Thyroid gland (tissue), 4 donors: ENCODE measurements around the gene PPP1R8.
"Not testable (repeated sequence)": the region's sequence is repeated elsewhere in the genome, so short reads cannot be mapped to it uniquely, and the experiment has no call there.

Experiments
- POLR2A ChIP-seq, 2 donors: fragments of 450-650 bp; IDR thresholded peaks; one replicate each; pipeline ENCODE4 v1.6.1; 2017; ENCODE audit warnings: antibody characterized with exemption in 2 of 2, mild to moderate bottlenecking in 2 of 2, moderate library complexity in 1 of 2
- TF ChIP-seq, protein P1 (sequence below), 6 experiments: fragments of 200-600 bp in 3 of 6; fragments of 450-650 bp in 3 of 6; sonication (generic) in 3 of 6; IDR thresholded peaks; one replicate each; pipeline ENCODE4 v1.5.1; 2016 to 2019; ENCODE audit warnings: antibody characterized with exemption in 6 of 6, mild to moderate bottlenecking in 2 of 6, inconsistent platforms in 1 of 6, moderate library complexity in 1 of 6

DNA sequence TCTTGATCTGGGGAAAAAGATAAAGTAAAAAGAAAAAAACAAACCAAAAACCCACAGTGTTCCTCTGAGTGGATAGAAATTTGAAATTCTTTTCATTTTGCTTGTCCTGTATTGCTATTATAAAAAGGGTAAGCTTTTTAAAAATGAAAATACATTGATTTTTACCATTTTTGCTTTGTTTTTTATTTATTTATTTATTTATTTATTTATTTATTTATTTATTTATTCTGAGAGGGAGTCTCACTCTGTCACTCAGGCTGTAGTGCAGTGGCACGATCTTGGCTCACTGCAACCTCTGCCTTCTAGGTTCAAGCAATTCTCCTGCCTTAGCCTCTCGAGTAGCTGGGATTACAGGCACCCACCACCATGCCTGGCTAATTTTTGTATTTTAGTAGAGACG lies 22.5 kb upstream of the PPP1R8 start:
- TF ChIP-seq, protein P1, sequence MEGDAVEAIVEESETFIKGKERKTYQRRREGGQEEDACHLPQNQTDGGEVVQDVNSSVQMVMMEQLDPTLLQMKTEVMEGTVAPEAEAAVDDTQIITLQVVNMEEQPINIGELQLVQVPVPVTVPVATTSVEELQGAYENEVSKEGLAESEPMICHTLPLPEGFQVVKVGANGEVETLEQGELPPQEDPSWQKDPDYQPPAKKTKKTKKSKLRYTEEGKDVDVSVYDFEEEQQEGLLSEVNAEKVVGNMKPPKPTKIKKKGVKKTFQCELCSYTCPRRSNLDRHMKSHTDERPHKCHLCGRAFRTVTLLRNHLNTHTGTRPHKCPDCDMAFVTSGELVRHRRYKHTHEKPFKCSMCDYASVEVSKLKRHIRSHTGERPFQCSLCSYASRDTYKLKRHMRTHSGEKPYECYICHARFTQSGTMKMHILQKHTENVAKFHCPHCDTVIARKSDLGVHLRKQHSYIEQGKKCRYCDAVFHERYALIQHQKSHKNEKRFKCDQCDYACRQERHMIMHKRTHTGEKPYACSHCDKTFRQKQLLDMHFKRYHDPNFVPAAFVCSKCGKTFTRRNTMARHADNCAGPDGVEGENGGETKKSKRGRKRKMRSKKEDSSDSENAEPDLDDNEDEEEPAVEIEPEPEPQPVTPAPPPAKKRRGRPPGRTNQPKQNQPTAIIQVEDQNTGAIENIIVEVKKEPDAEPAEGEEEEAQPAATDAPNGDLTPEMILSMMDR (IDR thresholded peaks at IDR 0.05), result not testable (repeated sequence)
- not testable (repeated sequence) for TF ChIP-seq POLR2A (IDR thresholded peaks at IDR 0.05)
